Nephron progenitor cell (in vitro differentiated cells): Measurements from ENCODE around the gene ZNF708.
"Not testable (repeated sequence)": the region's sequence is repeated elsewhere in the genome, so short reads cannot be mapped to it uniquely, and the experiment has no call there.

Experiments used
- DNase-seq: peaks from one replicate; pipeline ENCODE4 v3.0.0; 2021
- H3K27ac Mint-ChIP-seq: 2 replicates; pipeline ENCODE4 v1.8.0; 2021; ENCODE audit warnings: mild to moderate bottlenecking, moderate library complexity, mixed read lengths
- H3K27me3 Mint-ChIP-seq: 2 replicates; pipeline ENCODE4 v1.8.0; 2021; ENCODE audit warnings: mild to moderate bottlenecking, low read depth, mixed read lengths; ENCODE audit not compliant: poor library complexity
- H3K36me3 Mint-ChIP-seq: 2 replicates; pipeline ENCODE4 v1.8.0; 2021; ENCODE audit warnings: low read depth, mixed read lengths
- H3K4me1 Mint-ChIP-seq: 2 replicates; pipeline ENCODE4 v1.8.0; 2021; ENCODE audit warnings: mixed read lengths
- H3K4me3 Mint-ChIP-seq: 2 replicates; pipeline ENCODE4 v1.8.0; 2021; ENCODE audit warnings: mild to moderate bottlenecking, moderate library complexity, mixed read lengths
- H3K9me3 Mint-ChIP-seq: 2 replicates; pipeline ENCODE4 v1.8.0; 2021; ENCODE audit warnings: mild to moderate bottlenecking, moderate library complexity, mixed read lengths
- CTCF ChIP-seq: fragments of 200-600 bp; sonication (generic); IDR thresholded peaks from 2 replicates; pipeline ENCODE4 v1.5.0; 2021; ENCODE audit warnings: antibody characterized with exemption

The ZNF708 gene

GRCh38 chr19:21317821-21318220 is 11.4 kb downstream of the ZNF708 start:
- no peak for DNase-seq

GRCh38 chr19:21314676-21315075 is 14.5 kb downstream of the ZNF708 start:
- H3K36me3 Mint-ChIP-seq = peaks cover 91% of the 10 kb centered on the region

More at GRCh38 chr19:21317821-21318220, 11.4 kb downstream of the ZNF708 start:
- no peak overlapping the region for H3K27ac Mint-ChIP-seq
- H3K4me1 Mint-ChIP-seq = no peaks in the 10 kb centered on the region
- H3K36me3 Mint-ChIP-seq = peaks cover 92% of the 10 kb centered on the region
- H3K9me3 Mint-ChIP-seq = peaks cover 82% of the 10 kb centered on the region
- no peaks in the 10 kb centered on the region for H3K27me3 Mint-ChIP-seq
- no peak for TF ChIP-seq CTCF
- H3K4me3 Mint-ChIP-seq = no peak overlapping the region

GRCh38 chr19:21312807-21313206 is 16.4 kb downstream of the ZNF708 start:
- H3K4me3 Mint-ChIP-seq, H3K4me1 Mint-ChIP-seq, DNase-seq, H3K27me3 Mint-ChIP-seq: not testable (repeated sequence)
- peaks cover 89% of the 10 kb centered on the region for H3K36me3 Mint-ChIP-seq
- peak overlapping the region; percentile 64 for H3K27ac Mint-ChIP-seq
- H3K9me3 Mint-ChIP-seq = peaks cover 58% of the 10 kb centered on the region

More at GRCh38 chr19:21314676-21315075, 14.5 kb downstream of the ZNF708 start:
- Mint-ChIP-seq H3K9me3 (peaks cover 61% of the 10 kb centered on the region), H3K27ac (no peak overlapping the region), H3K27me3 (no peaks in the 10 kb centered on the region), H3K4me1 (no peaks in the 10 kb centered on the region), H3K4me3 (no peak overlapping the region)
- no peak for TF ChIP-seq CTCF
- no peak for DNase-seq

- Mint-ChIP-seq H3K27ac (no peak overlapping the region), H3K4me3 (no peak overlapping the region), H3K9me3 (peaks cover 54% of the 10 kb centered on the region), H3K27me3 (no peaks in the 10 kb centered on the region), H3K4me1 (no peaks in the 10 kb centered on the region), H3K36me3 (peaks cover 94% of the 10 kb centered on the region)
- no peak for DNase-seq
- TF ChIP-seq CTCF = no peak
Observed at GRCh38 chr19:21308773-21309172, 20.4 kb downstream of the ZNF708 start.

- H3K27ac Mint-ChIP-seq, H3K27me3 Mint-ChIP-seq, DNase-seq, H3K4me1 Mint-ChIP-seq, H3K4me3 Mint-ChIP-seq: not testable (repeated sequence)
- Mint-ChIP-seq H3K9me3 (peaks cover 52% of the 10 kb centered on the region), H3K36me3 (peaks cover 93% of the 10 kb centered on the region)
Observed at GRCh38 chr19:21306881-21307479, 22.2 kb downstream of the ZNF708 start.

- peaks cover 97% of the 10 kb centered on the region for H3K36me3 Mint-ChIP-seq
- H3K27ac Mint-ChIP-seq, H3K27me3 Mint-ChIP-seq, DNase-seq, H3K4me1 Mint-ChIP-seq, H3K4me3 Mint-ChIP-seq: not testable (repeated sequence)
- H3K9me3 Mint-ChIP-seq = peaks cover 94% of the 10 kb centered on the region
Observed at GRCh38 chr19:21293768-21294167, 35.4 kb downstream of the ZNF708 start.

- Mint-ChIP-seq H3K36me3 (no peaks in the 10 kb centered on the region), H3K9me3 (peaks cover 88% of the 10 kb centered on the region), H3K4me1 (no peaks in the 10 kb centered on the region), H3K4me3 (no peak overlapping the region), H3K27ac (no peak overlapping the region), H3K27me3 (peaks cover 3% of the 10 kb centered on the region)
- no peak for TF ChIP-seq CTCF
- no peak for DNase-seq
Observed at GRCh38 chr19:21269813-21270212, 59.4 kb downstream of the ZNF708 start.
